RWPE2 (cell line): ENCODE results near the gene AK9.

Experiments used
- ATAC-seq: fragments of 200-7000 bp; cut with Tn5 transposase; 3 replicates; pipeline ENCODE4 v1.9.1; 2021; ENCODE audit warnings: low read depth
- DNase-seq: peaks from one replicate; pipeline ENCODE4 v3.0.0-alpha.2; 2020; ENCODE audit warnings: low spot score
- H3K27ac ChIP-seq: fragments of 450-650 bp; 2 replicates; pipeline ENCODE4 v1.5.1; 2017; ENCODE audit warnings: mild to moderate bottlenecking; ENCODE audit not compliant: poor library complexity, severe bottlenecking
- H3K27me3 ChIP-seq: fragments of 250-450 bp; sonication (Bioruptor Pico); 2 replicates; pipeline ENCODE4 v1.5.1; 2021; ENCODE audit warnings: mild to moderate bottlenecking, moderate library complexity; ENCODE audit not compliant: insufficient read depth, poor library complexity, severe bottlenecking
- H3K36me3 ChIP-seq: fragments of 250-450 bp; sonication (Bioruptor Pico); 2 replicates; pipeline ENCODE4 v1.5.1; 2020; ENCODE audit warnings: low read depth, mild to moderate bottlenecking, moderate library complexity
- H3K4me1 ChIP-seq: fragments of 250-450 bp; sonication (Bioruptor Pico); 2 replicates; pipeline ENCODE4 v1.5.1; 2021; ENCODE audit warnings: mild to moderate bottlenecking, moderate library complexity; ENCODE audit not compliant: insufficient read depth, poor library complexity, severe bottlenecking
- H3K4me3 ChIP-seq: fragments of 250-450 bp; sonication (Bioruptor Pico); 2 replicates; pipeline ENCODE4 v1.5.1; 2021; ENCODE audit warnings: mild to moderate bottlenecking, moderate library complexity; ENCODE audit not compliant: severe bottlenecking
- H3K9me3 ChIP-seq: fragments of 250-450 bp; sonication (Bioruptor Pico); 2 replicates; pipeline ENCODE4 v1.5.1; 2021; ENCODE audit warnings: mild to moderate bottlenecking, moderate library complexity; ENCODE audit not compliant: severe bottlenecking
- CTCF ChIP-seq: fragments of 450-650 bp; IDR thresholded peaks from one replicate; pipeline ENCODE4 v1.5.1; 2017; ENCODE audit warnings: mild to moderate bottlenecking, moderate library complexity; ENCODE audit not compliant: poor library complexity, severe bottlenecking

Gene AK9

GRCh38 chr6:109701221-109701620 is 10.2 kb upstream of the AK9 start:
- H3K9me3 ChIP-seq = no peaks in the 10 kb centered on the region
- no peak overlapping the region for H3K4me3 ChIP-seq
- no peak for DNase-seq
- 0 out of 2 replicates have a peak, but pooled peaks cover under 1% of the 10 kb centered on the region for H3K36me3 ChIP-seq
- no peak for ATAC-seq
- no peak overlapping the region for H3K27ac ChIP-seq
- H3K4me1 ChIP-seq = no peaks in the 10 kb centered on the region
- H3K27me3 ChIP-seq = no peaks in the 10 kb centered on the region
- no peak for TF ChIP-seq CTCF

GRCh38 chr6:109696355-109696754 is 5.4 kb upstream of the AK9 start:
- no peak for DNase-seq
- no peak for ATAC-seq
- TF ChIP-seq CTCF = no peak
- Histone ChIP-seq H3K27ac (no peak overlapping the region), H3K27me3 (no peaks in the 10 kb centered on the region), H3K4me3 (no peak overlapping the region), H3K4me1 (peaks cover 5% of the 10 kb centered on the region), H3K36me3 (0 out of 2 replicates have a peak, but pooled peaks cover 3% of the 10 kb centered on the region), H3K9me3 (no peaks in the 10 kb centered on the region)

- DNase-seq (no peak), ATAC-seq (no peak)
- peak; percentile 17 for TF ChIP-seq CTCF
- Histone ChIP-seq H3K9me3 (no peaks in the 10 kb centered on the region), H3K27me3 (no peaks in the 10 kb centered on the region), H3K4me3 (no peak overlapping the region), H3K4me1 (peaks cover 5% of the 10 kb centered on the region), H3K36me3 (0 out of 2 replicates have a peak, but pooled peaks cover 3% of the 10 kb centered on the region), H3K27ac (no peak overlapping the region)
Measured at GRCh38 chr6:109695468-109695867, 4.5 kb upstream of the AK9 start.

- Histone ChIP-seq H3K36me3 (0 out of 2 replicates have a peak, but pooled peaks cover 3% of the 10 kb centered on the region), H3K27ac (no peak overlapping the region), H3K9me3 (no peaks in the 10 kb centered on the region), H3K27me3 (no peaks in the 10 kb centered on the region), H3K4me1 (peaks cover 8% of the 10 kb centered on the region), H3K4me3 (no peak overlapping the region)
- ATAC-seq = no peak
- no peak for DNase-seq
- no peak for TF ChIP-seq CTCF
Measured at GRCh38 chr6:109693111-109693510, 2.1 kb upstream of the AK9 start.

GRCh38 chr6:109690373-109690736 is 647 bp downstream of the AK9 start:
- Histone ChIP-seq H3K4me1 (peaks cover 18% of the 10 kb centered on the region), H3K4me3 (peak overlapping the region; percentile 48), H3K27ac (peak overlapping the region; percentile 33), H3K27me3 (no peaks in the 10 kb centered on the region), H3K36me3 (no peaks in the 10 kb centered on the region), H3K9me3 (no peaks in the 10 kb centered on the region)
- DNase-seq (no peak), ATAC-seq (0 out of 3 replicates have a peak, but pooled peaks have one; percentile 14)
- no peak for TF ChIP-seq CTCF
